Upper lobe of left lung (tissue), 6 donors: ENCODE measurements around the gene B3GLCT. TPM values are rescaled to one million over a fixed set of nuclear protein-coding genes. Genes with fewer than 3 reads are reported as not detected.

Source experiments
- ATAC-seq, 2 donors: fragments of 200-7000 bp; cut with Tn5 transposase; one replicate each; pipeline ENCODE4 v1.9.1; 2022; ENCODE audit warnings: mild to moderate bottlenecking in 2 of 2, moderate library complexity in 2 of 2; ENCODE audit not compliant: low FRiP score in 2 of 2
- DNase-seq, 2 donors: peaks; one replicate each; pipeline ENCODE4 v3.0.0-alpha.2; 2019 to 2020
- H3K27ac ChIP-seq, 4 donors: fragments of 200-600 bp; sonication (generic); one replicate each; pipeline ENCODE4 v1.5.1; 2016 to 2019
- H3K27me3 ChIP-seq, 4 donors: fragments of 200-600 bp; sonication (generic); one replicate each; pipeline ENCODE4 v1.5.1; 2017 to 2019
- H3K36me3 ChIP-seq, 4 donors: fragments of 200-600 bp; sonication (generic); one replicate each; pipeline ENCODE4 v1.5.1; 2016 to 2019
- H3K4me1 ChIP-seq, 4 donors: fragments of 200-600 bp; sonication (generic); one replicate each; pipeline ENCODE4 v1.5.1; 2018 to 2019
- H3K4me3 ChIP-seq, 4 donors: fragments of 200-600 bp; sonication (generic); one replicate each; pipeline ENCODE4 v1.5.1; 2017 to 2019; ENCODE audit warnings: mild to moderate bottlenecking in 2 of 4, moderate library complexity in 1 of 4
- H3K9me3 ChIP-seq, 4 donors: fragments of 200-600 bp; sonication (generic); one replicate each; pipeline ENCODE4 v1.5.1; 2018 to 2019
- EP300 ChIP-seq, 4 donors: sonication (generic); formaldehyde crosslinking; IDR thresholded peaks; one replicate each; pipeline ENCODE4 v1.5.1; 2017; ENCODE audit warnings: antibody characterized with exemption in 4 of 4, control low read depth in 2 of 4
- POLR2A ChIP-seq, 4 donors: fragments of 450-650 bp; IDR thresholded peaks; one replicate each; pipeline ENCODE4 v1.5.1; 2016 to 2017; ENCODE audit warnings: antibody characterized with exemption in 4 of 4, mild to moderate bottlenecking in 2 of 4
- POLR2AphosphoS5 ChIP-seq, 2 donors: sonication (generic); formaldehyde crosslinking; IDR thresholded peaks; one replicate each; pipeline ENCODE4 v1.5.1; 2017; ENCODE audit warnings: antibody characterized with exemption in 2 of 2
- WGBS, 2 donors: methylation state at CpG; one replicate each; pipeline ENCODE4 v1.1.5; 2017 to 2018; 5-methylcytosine and 5-hydroxymethylcytosine counted together
- total RNA-seq, 6 donors: library from RNA; depleted of rRNA in 4 of 6; stranded (reverse); fragments of >200 nt in 4 of 6; gene quantifications; one replicate each; pipeline versions ENCODE4 v1.1.0 to v1.2.1, GENCODE V29; 2016 to 2021
- TF ChIP-seq, protein P1 (sequence below), 6 experiments: fragments of 450-650 bp in 4 of 6; fragments of 200-600 bp in 2 of 6; sonication (generic) in 2 of 6; IDR thresholded peaks; one replicate each; pipeline ENCODE4 v1.5.1; 2016 to 2019; ENCODE audit warnings: antibody characterized with exemption in 6 of 6
- donor health status: DM: no; HTN: no; CAD: no; lungs with moderate emphysema.
- donor health status: DM: no; HTN: yes; CAD: no; lungs with severe emphysema.

The B3GLCT gene
- total RNA-seq, 6 donors from 2014 or later, result 1.0 to 8.2 (median 5.2) TPM

DNA sequence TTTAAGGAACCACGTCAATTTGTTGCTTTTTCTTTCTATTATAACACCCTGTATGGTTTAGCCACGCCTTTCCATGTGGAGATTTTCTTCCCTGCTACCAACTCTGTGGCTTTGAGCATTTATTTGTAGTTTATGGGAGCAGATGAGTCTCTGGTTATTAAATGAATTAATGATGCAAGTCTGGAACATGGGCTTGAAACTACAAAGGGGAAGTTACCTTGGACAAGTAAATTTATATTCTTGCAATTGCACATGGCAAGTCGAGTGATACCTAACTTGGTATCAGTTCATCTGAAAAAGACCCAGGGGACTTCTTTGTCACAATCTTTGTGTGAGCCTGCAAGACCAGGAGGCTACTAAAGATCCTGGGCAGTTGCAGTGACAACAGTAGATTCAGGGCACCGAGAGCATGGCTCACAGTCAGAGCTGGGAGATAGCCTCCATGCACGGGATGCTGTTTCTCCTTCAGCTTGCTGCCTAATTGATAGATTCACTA, 24.4 kb downstream of the B3GLCT start:
- WGBS, 2 donors, result 90 to 94% methylated on average over 5 of the region's 5 CpGs
- DNase-seq, result no peak
- Histone ChIP-seq H3K4me3 (no peak overlapping the region), H3K27me3 (no peaks in the 10 kb centered on the region), H3K27ac (no peak overlapping the region), H3K4me1 (no peaks in the 10 kb centered on the region), H3K9me3 (no peaks in the 10 kb centered on the region), H3K36me3 (no peaks in the 10 kb centered on the region)
- TF ChIP-seq POLR2AphosphoS5 (IDR thresholded peaks at IDR 0.05), result no peak
- TF ChIP-seq, protein P1, sequence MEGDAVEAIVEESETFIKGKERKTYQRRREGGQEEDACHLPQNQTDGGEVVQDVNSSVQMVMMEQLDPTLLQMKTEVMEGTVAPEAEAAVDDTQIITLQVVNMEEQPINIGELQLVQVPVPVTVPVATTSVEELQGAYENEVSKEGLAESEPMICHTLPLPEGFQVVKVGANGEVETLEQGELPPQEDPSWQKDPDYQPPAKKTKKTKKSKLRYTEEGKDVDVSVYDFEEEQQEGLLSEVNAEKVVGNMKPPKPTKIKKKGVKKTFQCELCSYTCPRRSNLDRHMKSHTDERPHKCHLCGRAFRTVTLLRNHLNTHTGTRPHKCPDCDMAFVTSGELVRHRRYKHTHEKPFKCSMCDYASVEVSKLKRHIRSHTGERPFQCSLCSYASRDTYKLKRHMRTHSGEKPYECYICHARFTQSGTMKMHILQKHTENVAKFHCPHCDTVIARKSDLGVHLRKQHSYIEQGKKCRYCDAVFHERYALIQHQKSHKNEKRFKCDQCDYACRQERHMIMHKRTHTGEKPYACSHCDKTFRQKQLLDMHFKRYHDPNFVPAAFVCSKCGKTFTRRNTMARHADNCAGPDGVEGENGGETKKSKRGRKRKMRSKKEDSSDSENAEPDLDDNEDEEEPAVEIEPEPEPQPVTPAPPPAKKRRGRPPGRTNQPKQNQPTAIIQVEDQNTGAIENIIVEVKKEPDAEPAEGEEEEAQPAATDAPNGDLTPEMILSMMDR (IDR thresholded peaks at IDR 0.05), result no peak
- no peak for ATAC-seq

DNA sequence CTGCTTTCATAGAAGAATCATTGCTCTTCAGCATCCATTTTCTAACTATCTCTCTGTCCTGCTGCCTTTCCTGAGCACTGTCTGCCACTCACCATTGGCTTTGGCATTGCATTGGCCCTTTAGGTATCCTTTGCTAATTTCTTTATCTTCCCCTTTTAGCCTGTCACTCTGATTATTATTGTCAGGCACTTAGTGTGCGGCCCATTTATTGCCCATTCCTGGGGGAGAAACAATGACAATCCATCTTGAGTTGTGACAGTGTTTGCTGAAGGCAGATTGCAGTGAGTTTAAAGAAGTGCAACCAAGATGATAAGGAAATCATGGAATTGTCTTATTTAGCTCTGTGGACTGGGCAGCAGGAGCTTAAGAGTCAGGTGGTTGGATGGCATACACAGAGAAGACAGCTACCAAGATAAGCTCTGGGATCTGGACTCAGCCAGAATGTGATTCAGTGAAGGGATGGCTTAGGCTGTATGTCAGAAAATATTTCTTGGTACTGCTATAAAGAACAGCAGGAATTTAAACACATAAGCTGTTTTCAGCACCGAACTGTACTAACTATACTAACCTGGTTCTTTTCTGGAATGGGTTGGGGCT, 25.3 kb downstream of the B3GLCT start:
- H3K27me3 ChIP-seq, result no peaks in the 10 kb centered on the region
- H3K4me1 ChIP-seq, result no peaks in the 10 kb centered on the region
- H3K36me3 ChIP-seq, result no peaks in the 10 kb centered on the region
- H3K4me3 ChIP-seq, result no peak overlapping the region
- DNase-seq, result no peak
- H3K27ac ChIP-seq, result no peak overlapping the region
- TF ChIP-seq EP300 (IDR thresholded peaks at IDR 0.05) (no peak), POLR2A (IDR thresholded peaks at IDR 0.05) (no peak), POLR2AphosphoS5 (IDR thresholded peaks at IDR 0.05) (no peak)
- TF ChIP-seq, protein P1 (IDR thresholded peaks at IDR 0.05), result no peak
- no peak for ATAC-seq
- WGBS, 2 donors, result 70 to 98% methylated on average over 2 of the region's 2 CpGs
- H3K9me3 ChIP-seq, result no peaks in the 10 kb centered on the region

DNA sequence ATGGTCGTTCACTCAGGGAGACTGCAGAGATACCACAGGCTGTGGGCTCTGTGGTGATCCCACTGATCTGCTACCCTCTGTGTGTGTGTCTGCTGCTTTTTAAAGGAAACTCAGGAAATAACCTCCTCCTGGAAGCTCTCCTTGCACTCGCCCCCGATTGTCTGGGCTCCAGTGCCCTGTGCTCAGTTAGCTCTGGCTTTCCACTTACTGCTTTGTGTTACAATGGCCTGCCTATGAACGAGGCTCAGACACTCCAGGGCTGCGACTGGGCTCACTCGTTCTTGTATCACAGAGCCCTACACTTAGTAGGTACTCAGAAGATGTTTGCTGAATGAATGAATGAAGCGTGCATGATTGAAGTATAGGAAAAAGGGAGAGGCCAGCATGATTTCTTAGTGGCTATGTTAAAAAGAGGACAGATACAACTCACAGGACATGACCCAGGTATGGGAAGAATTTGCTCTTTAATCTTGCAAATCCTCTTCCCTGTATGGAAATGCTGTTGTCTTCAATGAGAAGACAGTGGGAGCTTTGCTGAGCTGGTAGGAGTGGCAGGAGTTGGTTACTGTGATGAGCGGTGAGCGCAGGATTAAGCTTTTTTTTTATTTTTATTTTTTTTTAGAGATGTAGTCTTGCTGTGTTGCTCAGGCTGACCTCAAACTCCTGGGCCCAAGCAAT, 26.4 kb downstream of the B3GLCT start:
- Histone ChIP-seq H3K9me3 (no peaks in the 10 kb centered on the region), H3K27me3 (no peaks in the 10 kb centered on the region), H3K4me3 (no peak overlapping the region), H3K4me1 (no peaks in the 10 kb centered on the region), H3K27ac (no peak overlapping the region), H3K36me3 (no peaks in the 10 kb centered on the region)
- TF ChIP-seq POLR2AphosphoS5 (IDR thresholded peaks at IDR 0.05) (no peak), POLR2A (IDR thresholded peaks at IDR 0.05) (no peak), EP300 (IDR thresholded peaks at IDR 0.05) (no peak)
- TF ChIP-seq, protein P1 (IDR thresholded peaks at IDR 0.05), result no peak
- DNase-seq, result no peak
- WGBS, 2 donors, result 89 to 92% methylated on average over 9 of the region's 9 CpGs
- ATAC-seq, result no peak

DNA sequence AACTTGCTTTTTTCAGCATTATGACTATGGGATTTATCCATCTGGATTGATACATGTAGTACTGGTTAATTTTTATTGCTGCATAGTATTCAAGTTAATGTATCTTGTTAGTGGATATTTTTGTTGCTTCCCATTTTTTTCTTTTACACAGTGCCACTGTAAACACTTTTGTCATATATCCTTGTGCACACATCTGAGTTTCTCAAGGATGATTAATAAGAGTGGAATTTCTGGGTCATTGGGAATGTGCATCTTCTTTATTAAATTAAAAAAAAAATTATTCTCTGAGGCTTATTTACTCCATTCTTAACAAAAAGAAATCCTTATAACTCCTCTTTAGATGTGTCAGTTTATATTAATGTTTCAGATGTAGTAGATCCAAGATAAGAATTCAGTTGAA, 27.3 kb downstream of the B3GLCT start:
- ATAC-seq (no peak), DNase-seq (no peak)
- H3K4me1 ChIP-seq, result no peaks in the 10 kb centered on the region
- H3K4me3 ChIP-seq, result no peak overlapping the region
- no peaks in the 10 kb centered on the region for H3K27me3 ChIP-seq
- no peaks in the 10 kb centered on the region for H3K9me3 ChIP-seq
- no peaks in the 10 kb centered on the region for H3K36me3 ChIP-seq
- TF ChIP-seq POLR2AphosphoS5 (IDR thresholded peaks at IDR 0.05) (no peak), EP300 (IDR thresholded peaks at IDR 0.05) (no peak), POLR2A (IDR thresholded peaks at IDR 0.05) (no peak)
- TF ChIP-seq, protein P1 (IDR thresholded peaks at IDR 0.05), result no peak
- H3K27ac ChIP-seq, result no peak overlapping the region

DNA sequence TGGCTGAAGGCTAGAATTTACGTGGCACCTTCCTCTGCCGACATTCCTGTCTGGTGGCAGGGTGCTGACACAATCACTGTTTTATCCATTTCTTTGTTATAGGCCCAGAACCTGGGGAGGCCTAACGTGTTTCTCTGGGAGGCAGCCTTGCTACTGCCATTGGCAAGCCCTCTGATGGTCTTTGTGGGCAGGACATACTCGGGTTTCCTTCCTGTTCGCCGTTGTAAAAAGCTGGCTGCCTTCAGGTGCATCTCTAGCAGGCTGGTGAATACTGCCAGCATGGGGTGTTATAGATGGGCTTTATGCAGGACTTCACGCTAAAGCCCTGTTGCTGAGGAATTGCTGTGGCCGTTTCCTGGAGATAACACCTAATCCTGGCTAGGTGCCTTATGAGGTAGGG, 28.1 kb downstream of the B3GLCT start:
- no peaks in the 10 kb centered on the region for H3K9me3 ChIP-seq
- no peaks in the 10 kb centered on the region for H3K36me3 ChIP-seq
- TF ChIP-seq, protein P1 (IDR thresholded peaks at IDR 0.05), result no peak
- TF ChIP-seq EP300 (IDR thresholded peaks at IDR 0.05) (no peak), POLR2A (IDR thresholded peaks at IDR 0.05) (no peak), POLR2AphosphoS5 (IDR thresholded peaks at IDR 0.05) (no peak)
- no peak overlapping the region for H3K27ac ChIP-seq
- no peak overlapping the region for H3K4me3 ChIP-seq
- no peak for DNase-seq
- H3K4me1 ChIP-seq, result no peaks in the 10 kb centered on the region
- 68 to 79% methylated on average over 7 to 8 of the region's 8 CpGs for WGBS, 2 donors
- ATAC-seq, result no peak
- no peaks in the 10 kb centered on the region for H3K27me3 ChIP-seq
